Adipose tissue (tissue), 3 donors: ENCODE results near the gene TMCO5A. TPM values are rescaled to one million over a fixed set of nuclear protein-coding genes. Genes with fewer than 3 reads are reported as not detected.

Experiments
- H3K27ac ChIP-seq: one replicate; pipeline ENCODE4 v1.5.1; 2013; ENCODE audit warnings: low read depth, low read length
- WGBS, 3 donors: extraction: QIAGEN DNeasy Blood & Tissue Kit; methylation state at CpG; one replicate each; pipeline ENCODE4 v1.1.7; 2013; 5-methylcytosine and 5-hydroxymethylcytosine counted together
- polyA plus RNA-seq, 3 donors: library from polyadenylated mRNA; stranded (reverse); fragments of 200-250 nt; gene quantifications; one replicate each; pipeline ENCODE4 v1.2.3, GENCODE V29; 2013
- donor health status: healthy with polysubstance abuse.
- donor health status: Bipolar disorder and iron deficiency.
- donor health status: healthy.

Gene TMCO5A
- polyA plus RNA-seq: under 1 TPM in 1 of 3 donors, not detected in 2; 0.15 TPM

DNA sequence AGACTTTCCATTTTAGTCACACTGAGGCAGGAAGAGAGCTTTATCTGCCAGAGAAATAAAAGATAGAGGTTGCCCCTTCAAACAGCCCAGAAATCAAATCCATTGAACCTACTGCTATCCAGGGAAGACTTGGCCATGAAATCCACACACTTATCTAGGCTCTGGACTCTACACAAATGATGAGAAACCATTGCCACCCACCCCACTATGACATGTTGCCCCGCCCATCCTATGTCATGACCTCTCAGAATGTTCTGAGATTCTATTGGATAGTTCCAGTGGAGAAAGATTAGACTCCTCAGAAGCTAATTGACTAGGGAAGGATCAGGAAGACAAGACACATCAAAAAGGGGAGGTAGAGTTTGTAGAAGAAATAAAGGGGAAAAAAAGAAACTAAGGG lies at the start of gene TMCO5A:
TMCO5A (plus strand) TSS at position 301 of the 400 bp plus-strand sequence. CDS start 1,684 bp downstream, outside the sequence.
- 67 to 88% (median 75%) methylated on average over 1 of the region's 1 CpG for WGBS, 3 donors

GRCh38 chr15:37885651-37886050 lies 48.8 kb upstream of the TMCO5A start:
- H3K27ac ChIP-seq: no peak overlapping the region

More for the DNA sequence above, at the start of gene TMCO5A:
- H3K27ac ChIP-seq: no peak within 1 kb of the TSS

DNA sequence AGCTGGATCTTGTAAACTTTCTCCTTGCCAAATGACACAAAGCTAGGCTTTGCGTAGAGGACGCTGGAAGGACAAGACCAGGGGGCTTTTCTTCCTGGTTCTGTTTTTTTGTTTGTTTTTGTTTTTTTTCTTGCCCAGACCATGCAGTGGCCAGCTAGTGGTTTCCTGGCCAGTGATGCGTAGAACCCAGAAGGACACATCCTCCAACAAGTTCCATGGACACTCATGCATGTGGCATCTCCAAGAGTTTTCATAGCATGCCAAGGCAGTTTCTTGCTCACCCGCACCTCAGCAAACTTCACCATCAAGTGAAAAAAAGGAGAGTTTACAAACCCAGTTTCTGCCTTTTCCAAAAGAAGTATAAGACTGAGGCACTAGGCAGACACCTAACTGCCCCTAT lies 46.1 kb upstream of the TMCO5A start:
- no peak overlapping the region for H3K27ac ChIP-seq
- 89 to 95% (median 93%) methylated on average over 4 of the region's 4 CpGs for WGBS, 3 donors

DNA sequence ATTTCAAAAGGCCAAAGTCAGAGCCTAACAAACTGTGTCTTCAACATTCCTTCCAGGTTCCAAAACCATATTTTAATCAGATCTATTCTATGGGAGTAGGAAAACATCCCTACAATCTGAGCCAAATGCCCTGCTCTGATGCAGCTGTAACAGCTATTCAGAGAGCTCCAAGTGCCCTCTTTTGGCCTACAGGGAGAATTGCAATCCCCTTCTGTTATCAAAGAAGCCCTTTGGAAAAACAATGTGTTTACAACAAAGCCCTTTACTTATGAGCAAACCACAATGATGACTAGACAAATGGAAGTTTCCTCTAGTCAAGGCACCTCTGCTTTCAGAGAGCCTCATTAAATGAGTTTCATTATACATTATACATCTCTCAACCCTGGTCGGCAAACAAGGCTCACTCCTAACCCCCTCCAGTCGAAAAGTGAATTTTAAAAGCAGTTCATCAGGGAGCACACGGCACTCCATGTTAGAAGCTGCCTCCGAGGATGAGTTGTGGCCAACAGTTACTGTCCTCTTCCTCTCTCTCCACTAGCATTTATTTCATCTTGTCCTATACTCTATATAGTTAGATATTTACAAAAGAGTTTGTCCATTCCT lies 42.6 kb upstream of the TMCO5A start:
- 47 to 49% (median 47%) methylated on average over 4 of the region's 4 CpGs for WGBS, 3 donors
- no peak overlapping the region for H3K27ac ChIP-seq

DNA sequence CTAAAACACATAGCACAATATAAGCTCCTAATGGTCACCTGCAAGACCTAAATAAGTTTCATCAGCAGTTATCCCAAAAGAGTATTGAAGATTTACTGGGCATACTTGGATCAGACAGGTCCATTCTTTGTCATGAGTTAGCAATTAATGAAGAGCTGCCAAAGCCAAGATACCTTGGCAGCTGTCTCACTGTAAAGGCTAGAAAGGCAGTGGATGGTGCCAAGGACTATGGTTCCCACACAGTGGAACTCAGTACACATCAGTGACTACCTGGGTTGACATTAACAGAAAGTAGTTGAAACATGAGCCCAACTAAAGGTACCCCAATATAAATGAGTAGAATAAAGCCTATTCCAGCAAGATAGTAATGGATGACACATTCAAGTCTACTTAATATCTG lies 41.1 kb upstream of the TMCO5A start:
- no peak overlapping the region for H3K27ac ChIP-seq

DNA sequence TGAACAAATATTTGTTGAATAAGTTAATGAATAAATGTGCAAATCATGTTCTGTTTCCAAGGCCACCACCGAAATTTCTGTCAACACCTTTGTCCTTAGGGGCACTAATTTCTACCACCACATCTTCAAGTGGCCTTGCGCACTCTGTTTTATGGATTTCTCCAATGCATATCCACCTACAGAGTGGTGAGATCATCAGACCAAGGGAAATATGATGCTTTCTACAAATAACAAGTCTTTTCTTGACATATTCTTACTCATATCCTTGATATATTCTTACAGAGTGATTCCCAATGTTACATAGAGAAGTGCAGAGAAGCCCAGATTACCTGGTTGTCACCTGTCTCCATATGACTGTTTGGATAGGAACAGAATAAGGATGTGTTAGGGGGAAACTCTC lies 36.1 kb upstream of the TMCO5A start:
- 69 to 89% (median 89%) methylated on average over 2 of the region's 2 CpGs for WGBS, 3 donors

GRCh38 chr15:37900326-37901221 lies 33.9 kb upstream of the TMCO5A start:
- 69 to 81% (median 71%) methylated on average over 7 of the region's 7 CpGs for WGBS, 3 donors
- H3K27ac ChIP-seq: no peak overlapping the region

More for the DNA sequence above, 36.1 kb upstream of the TMCO5A start:
- no peak overlapping the region for H3K27ac ChIP-seq

- no peak overlapping the region for H3K27ac ChIP-seq
Measured at GRCh38 chr15:37902126-37902525, 32.3 kb upstream of the TMCO5A start.

- no peak overlapping the region for H3K27ac ChIP-seq
- WGBS, 3 donors: 78 to 86% (median 80%) methylated on average over 11 of the region's 11 CpGs
Measured at GRCh38 chr15:37903919-37904625, 30.4 kb upstream of the TMCO5A start.

GRCh38 chr15:37907136-37907535 lies 27.3 kb upstream of the TMCO5A start:
- 29 to 38% (median 38%) methylated on average over 1 of the region's 1 CpG for WGBS, 3 donors
- H3K27ac ChIP-seq: no peak overlapping the region

- 79 to 83% (median 79%) methylated on average over 6 of the region's 6 CpGs for WGBS, 3 donors
- H3K27ac ChIP-seq: no peak overlapping the region
Measured at GRCh38 chr15:37921527-37922385, 12.7 kb upstream of the TMCO5A start.

- 44 to 93% (median 86%) methylated on average over 3 of the region's 3 CpGs for WGBS, 3 donors
- no peak overlapping the region for H3K27ac ChIP-seq
Measured at GRCh38 chr15:37926136-37926535, 8.3 kb upstream of the TMCO5A start.

GRCh38 chr15:37929238-37929637 lies 5.2 kb upstream of the TMCO5A start:
- 19 to 72% (median 33%) methylated on average over 1 of the region's 1 CpG for WGBS, 3 donors
- no peak overlapping the region for H3K27ac ChIP-seq

DNA sequence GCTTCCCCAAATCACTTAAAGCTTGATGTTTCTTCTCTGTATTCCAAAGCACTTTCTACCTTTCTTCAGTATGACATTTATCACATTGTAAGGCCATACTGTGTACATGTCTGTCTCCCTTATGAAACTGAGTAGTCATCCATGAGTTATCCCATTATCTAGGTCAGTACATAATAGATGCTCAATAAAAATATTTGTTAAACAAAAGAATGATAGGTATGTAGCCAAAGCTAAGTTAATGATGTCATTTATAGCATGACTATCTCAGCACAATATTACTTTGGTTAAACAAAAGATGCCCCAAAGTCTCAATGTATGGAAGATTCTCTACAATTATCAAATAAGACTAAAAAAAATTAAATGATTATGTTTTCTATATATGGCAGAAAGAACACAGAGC lies 3.1 kb upstream of the TMCO5A start:
- H3K27ac ChIP-seq: no peak overlapping the region

- WGBS, 3 donors: 54 to 83% (median 55%) methylated on average over 1 of the region's 1 CpG
Measured at GRCh38 chr15:37931868-37932267, 2.6 kb upstream of the TMCO5A start.

DNA sequence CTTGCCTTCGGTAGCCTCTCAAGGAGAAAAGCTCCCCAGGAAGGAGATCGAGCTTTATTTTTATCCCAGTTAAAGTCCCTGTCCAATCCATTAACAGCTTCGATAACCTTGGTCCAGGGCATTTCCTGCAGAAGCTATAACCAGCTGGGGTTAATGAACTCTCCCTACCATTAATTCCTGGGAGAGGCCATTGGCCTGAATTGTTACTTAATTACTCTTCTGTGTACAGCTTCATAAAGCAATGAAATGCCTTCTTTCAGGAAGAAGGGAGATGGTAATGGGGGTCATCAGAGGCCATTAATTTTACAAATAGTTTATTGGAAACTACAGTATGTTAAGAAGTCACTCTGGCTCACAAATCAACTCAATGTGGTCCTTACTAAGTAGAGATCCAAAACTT lies 1.9 kb upstream of the TMCO5A start:
- no peak overlapping the region for H3K27ac ChIP-seq
- 53 to 87% (median 70%) methylated on average over 3 of the region's 3 CpGs for WGBS, 3 donors

More at GRCh38 chr15:37931868-37932267, 2.6 kb upstream of the TMCO5A start:
- no peak overlapping the region for H3K27ac ChIP-seq

DNA sequence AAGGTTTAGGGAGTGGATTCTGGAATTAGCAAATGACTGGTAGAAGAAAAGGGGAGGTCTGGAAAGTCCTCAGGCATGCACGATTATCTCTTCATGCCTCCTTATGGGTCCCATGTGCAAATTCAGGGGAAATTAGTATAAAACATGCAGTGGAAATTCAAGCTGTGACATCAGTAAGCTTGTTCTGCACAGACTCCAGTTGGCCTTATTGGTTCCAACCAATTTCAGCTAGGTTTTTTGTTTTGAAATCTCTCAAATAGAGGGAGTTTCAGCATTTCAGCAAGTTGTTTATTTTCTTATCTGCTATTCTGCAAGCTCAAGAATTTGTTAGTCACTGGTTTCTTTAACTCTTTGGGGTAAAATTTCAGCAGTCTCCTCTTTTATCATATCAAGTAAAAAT lies 774 bp upstream of the TMCO5A start:
- H3K27ac ChIP-seq: no peak overlapping the region
- 39 to 52% (median 46%) methylated on average over 1 of the region's 1 CpG for WGBS, 3 donors

DNA sequence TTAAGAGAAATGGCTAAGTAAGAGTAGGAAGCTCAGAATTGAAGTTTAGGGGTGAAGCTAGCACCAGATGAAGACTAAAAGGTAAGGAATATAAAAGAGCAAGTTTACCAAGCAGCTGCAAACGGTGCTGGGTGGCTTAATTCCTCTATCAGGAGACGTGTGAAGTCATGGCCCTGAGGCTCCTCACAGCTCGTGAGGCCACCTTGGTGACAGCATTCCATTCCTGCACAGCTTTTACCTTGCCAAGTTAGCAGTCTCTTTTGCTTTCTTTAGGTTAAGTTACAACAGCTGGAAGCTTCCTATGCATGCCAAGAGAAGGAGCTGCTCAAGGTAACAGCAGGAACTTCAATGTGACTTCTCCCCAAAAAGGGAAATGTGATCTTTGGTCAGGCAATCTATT lies 6.4 kb downstream of the TMCO5A start:
- H3K27ac ChIP-seq: no peak overlapping the region
- 36 to 69% (median 55%) methylated on average over 3 of the region's 3 CpGs for WGBS, 3 donors

GRCh38 chr15:37941779-37942178 lies 7.3 kb downstream of the TMCO5A start:
- no peak overlapping the region for H3K27ac ChIP-seq
